Activated effector memory CD4-positive, alpha-beta T cell treated with anti-CD3 and anti-CD28 coated beads, Interleukin-2, amount 50 U/mL, for 16 hours (primary cell): Measurements from ENCODE around the gene RRBP1.

Source experiments
- DNase-seq: peaks from one replicate; pipeline ENCODE4 v3.0.0-alpha.2; 2020

RRBP1 gene

DNA sequence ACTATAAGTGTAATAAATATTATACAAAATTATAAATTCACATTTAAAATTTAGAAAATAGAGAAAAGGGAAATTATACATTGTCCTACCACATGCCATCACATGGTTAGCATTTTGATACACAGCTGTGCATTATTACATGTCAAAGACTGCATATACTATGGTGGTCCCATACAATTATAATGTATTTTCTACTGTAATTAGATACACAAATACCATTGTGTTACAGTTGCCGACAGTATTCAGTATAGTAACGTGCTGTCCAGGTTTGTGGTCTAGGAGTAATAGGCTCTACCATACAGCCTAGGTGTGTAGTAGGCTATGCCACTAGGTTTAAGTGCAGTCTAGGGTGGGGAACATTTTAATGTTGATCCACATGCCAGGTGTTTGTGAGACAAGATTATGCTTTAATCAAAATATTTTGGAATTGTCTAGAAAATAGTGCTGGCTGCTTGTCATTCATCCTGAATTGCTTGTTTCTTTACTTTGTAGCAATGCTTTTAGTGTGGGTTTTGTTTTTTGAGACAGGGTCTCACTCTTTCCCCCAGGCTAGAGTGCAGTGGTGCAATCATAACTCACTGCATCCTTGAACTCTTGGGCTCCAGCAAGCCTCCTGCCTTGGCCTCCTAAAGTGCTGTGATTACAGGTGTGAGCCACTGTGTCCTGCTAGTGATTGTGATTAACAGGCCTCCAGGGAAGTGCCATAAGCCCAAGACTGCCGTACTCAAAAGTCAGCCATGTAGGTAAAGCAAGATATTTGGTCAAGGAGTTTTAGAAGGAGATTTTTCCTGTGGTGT, 73.1 kb downstream of the RRBP1 start:
- no peak for DNase-seq

- DNase-seq: no peak
Measured at GRCh38 chr20:17606001-17606400, 76.0 kb downstream of the RRBP1 start.

DNA sequence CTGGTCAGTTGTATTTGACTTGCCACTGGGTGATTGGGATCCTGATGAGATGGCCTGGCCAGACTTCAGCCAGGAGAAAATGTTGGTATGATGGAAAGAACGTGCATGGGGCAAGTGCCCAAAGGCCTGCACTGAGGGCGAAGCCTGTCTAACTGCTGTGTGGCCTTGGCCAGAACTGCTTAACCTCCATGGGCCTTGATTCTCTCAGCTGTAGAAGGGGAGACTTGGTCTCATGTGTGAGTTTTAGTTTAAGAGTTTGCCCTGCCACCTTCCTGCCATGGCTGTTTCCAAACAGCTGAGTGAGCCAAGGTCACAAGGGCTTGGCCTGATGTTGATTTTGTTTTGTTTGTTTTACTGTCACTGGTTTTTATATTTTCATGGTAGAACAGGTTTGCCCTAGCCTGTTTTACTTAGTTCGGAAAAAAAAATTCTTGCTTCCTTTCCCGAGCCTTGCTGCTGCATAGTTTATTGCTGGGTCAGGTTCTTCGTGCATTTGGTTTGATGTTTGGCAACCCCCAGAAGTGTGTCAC, 76.8 kb downstream of the RRBP1 start:
- no peak for DNase-seq

- no peak for DNase-seq
Measured at GRCh38 chr20:17602493-17602892, 79.5 kb downstream of the RRBP1 start.

- DNase-seq: no peak
Measured at GRCh38 chr20:17601957-17602356, 80.1 kb downstream of the RRBP1 start.

DNA sequence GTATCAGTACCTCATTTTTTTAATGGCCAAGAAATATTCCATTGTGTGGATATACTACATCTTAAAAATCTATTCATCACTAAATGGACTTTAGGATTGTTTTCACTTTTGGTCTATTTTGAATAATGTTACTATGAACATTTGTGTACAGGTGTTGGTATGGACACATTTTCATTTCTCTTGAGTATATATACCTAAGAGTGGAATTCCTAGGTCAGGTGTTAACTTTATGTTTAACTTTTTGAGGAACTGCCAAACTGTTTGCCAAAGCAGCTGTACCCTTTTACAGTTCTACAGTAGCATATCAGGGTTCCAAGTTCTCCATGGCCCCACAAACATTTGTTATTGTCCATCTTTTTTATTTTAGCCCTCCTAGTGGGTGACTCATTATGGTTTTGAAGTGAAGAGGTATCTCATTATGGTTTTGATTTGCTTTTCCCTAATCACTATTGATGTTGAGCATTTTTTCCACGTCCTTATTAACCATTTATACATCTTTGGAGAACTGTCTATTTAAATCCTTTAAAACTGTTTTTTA, 84.0 kb downstream of the RRBP1 start:
- no peak for DNase-seq

DNA sequence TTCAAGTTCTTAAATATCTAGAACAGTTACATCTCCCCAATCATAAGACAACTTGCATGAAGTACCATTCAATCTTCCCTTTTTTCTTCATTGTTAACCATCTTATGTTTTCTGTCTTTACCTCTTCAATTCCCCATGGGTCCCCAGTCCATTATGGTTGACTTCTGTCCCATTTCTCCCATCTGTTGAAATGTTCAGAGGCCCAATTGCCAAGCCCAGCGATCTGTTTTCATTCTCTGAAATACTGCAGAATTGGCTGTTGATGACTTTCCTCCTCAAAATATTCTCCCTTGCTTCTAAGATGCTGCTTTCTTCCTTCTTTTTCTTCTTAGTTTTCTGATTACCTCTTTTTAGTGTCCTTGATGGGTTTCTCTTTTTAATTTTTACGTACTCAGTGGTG, 86.2 kb downstream of the RRBP1 start:
- no peak for DNase-seq

- DNase-seq: no peak
Measured at GRCh38 chr20:17594443-17594842, 87.6 kb downstream of the RRBP1 start.

GRCh38 chr20:17593902-17594301, 88.1 kb downstream of the RRBP1 start:
- DNase-seq: no peak

GRCh38 chr20:17590245-17590644, 91.8 kb downstream of the RRBP1 start:
- DNase-seq: no peak

DNA sequence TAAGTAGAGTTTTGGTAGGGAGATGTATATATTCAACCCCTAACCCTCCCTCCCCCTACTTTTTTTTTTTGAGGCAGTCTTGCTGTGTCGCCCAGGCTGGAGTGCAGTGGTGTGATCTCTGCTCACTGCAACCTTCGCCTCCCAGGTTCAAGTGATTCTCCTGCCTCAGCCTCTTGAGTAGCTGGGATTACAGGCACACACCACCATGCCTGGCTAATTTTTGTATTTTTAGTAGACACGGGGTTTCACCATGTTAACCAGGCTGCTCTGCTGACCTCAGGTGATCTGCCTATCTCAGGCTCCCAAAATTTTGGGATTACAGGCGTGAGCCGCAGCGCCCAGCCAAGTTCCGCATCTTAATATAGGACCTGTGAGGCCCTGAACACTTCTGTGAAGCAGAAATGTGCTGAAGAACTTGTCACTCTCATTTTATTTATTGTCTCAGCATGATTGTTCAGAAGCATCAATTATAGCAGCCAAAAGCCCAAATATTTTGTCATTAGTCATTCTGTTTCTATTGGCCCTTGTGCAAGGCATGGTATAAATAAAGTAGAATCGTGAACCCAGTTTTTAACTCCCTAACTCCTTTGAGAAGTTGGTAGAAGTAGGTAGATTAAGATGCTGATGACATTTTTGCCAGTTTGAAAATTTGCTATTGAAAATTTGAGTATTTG, 92.7 kb downstream of the RRBP1 start:
- no peak for DNase-seq

GRCh38 chr20:17587824-17588223, 94.2 kb downstream of the RRBP1 start:
- no peak for DNase-seq

DNA sequence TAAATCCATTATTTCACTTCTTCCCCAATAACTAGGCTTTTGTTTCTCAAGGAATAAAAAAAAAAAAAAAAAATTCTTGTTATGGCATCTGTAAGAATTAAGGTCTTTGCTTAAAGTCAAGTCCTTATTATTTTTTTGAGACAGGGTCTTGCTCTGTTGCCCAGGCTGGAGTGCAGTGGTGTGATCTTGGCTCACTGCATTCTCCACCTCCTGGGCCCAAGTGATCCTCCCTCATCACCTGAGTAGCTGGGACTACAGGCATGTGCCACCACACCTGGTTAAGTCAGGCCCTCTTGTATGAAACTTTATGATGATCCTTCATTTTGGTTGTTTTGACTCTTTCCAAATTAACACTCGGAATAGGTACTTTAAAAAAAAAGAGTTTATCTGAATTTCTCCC, 94.9 kb downstream of the RRBP1 start:
- no peak for DNase-seq

DNA sequence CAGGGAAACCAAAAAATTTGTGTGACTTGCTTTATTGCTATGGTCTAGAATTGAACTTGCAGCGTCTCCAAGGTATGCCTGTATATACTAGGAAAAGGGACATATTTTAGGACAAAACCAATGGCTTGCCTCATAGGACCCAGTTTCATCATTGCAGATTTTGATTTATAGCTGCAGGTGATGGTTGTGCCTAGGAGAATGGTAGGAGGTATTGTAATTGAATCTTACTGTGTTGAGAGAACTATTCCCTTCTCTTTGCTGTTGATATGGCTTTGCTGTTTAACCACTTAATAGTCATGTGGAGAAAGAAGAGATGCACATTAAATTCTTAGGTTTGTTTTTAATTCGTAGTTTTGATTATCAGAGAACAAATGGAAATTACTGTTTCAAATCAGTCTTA, 95.8 kb downstream of the RRBP1 start:
- no peak for DNase-seq

DNA sequence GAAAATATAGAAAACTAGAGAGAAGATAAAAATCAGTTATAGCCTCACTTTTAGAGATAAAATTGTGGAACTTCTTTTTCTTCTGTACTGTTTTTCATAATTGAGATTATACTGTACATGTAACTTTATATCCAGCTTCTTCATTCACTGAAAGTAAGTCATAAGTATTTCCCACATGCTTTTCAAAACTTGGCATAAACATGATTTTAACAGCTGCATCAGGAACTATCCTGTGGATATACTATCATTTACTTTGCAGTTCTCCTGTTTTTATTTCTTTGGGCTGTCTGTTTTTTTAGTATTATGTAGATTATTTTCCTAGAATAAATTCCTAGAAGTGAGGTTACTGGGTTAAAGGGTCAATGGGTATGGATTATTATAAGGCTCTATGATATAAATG, 97.4 kb downstream of the RRBP1 start:
- DNase-seq: no peak

- DNase-seq: no peak
Measured at GRCh38 chr20:17583126-17583525, 98.9 kb downstream of the RRBP1 start.

DNA sequence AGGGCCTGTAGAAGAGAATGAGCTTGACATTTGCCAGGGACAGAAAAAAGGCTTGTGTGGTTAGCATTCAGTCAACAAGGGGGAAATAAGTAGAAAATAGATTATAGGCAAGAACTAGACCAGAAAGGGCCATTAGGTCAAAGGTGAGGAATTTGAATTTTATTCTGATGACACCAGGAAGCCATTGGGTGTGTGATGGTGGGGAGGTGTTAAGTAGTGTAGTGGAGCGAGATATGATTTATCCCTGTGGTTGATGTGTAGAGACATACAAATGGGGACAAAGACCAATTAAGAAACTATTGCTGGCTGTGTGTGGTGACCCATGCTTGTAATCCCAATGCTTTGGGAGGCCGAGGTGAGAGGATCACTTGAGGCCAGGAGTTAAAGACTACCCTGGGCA, 101.1 kb downstream of the RRBP1 start:
- DNase-seq: no peak

GRCh38 chr20:17579369-17580039, 102.5 kb downstream of the RRBP1 start:
- no peak for DNase-seq

- DNase-seq: no peak
Measured at GRCh38 chr20:17576215-17576614, 105.8 kb downstream of the RRBP1 start.

- no peak for DNase-seq
Measured at GRCh38 chr20:17573463-17573862, 108.6 kb downstream of the RRBP1 start.

DNA sequence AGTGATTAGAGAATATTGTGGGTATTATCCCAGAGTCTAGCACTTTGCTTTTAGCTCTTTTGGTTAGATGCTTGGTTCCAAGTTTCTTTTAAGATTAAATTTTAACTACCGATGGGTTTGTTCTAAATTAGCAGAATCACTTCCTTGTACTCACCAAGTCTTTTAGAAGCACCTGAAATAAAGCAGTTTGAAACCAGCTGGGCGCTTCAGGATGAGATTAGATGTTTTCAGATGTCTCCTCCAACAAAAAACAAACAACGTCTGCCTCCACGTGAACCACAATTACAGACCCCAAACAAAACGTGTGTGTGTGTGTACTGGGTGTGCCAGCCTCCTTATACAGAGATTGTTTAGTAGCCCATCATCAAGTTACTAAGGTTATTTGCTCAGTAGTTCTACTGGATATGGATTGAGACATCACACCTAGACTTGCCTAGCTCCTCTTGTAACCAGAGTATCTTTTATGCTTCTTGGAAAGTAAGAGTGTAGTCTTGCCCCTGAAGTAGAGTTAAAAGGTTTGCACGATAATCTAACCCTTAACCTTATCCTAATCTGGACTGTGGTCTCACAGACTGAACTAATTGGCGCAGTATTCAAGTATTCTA, 109.9 kb downstream of the RRBP1 start:
- no peak for DNase-seq

DNA sequence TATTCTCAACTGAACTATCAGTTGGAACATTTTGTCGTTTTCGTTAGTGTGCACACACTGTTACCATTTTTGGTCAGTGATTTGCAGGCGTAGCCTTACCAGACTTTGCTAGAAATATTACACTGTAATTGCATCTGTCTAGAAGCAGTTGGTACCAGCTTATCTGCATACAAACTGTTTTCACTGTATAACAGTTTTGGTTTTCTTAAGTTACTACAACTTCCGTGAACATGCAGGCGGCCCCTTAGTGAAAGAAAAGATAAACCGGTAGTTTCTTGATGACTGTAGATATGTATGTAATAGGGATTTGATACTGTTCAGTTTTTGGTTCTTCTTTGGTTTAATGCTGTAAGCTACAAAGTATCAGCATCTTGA, 110.9 kb downstream of the RRBP1 start:
- DNase-seq: no peak
